ENCODE measurements around the gene CHRDL2. TPM values are rescaled to one million over a fixed set of nuclear protein-coding genes. Genes with fewer than 3 reads are reported as not detected.
A peak's percentile ranks its signal among the peaks of the same experiment; 100 is the strongest.

Gene CHRDL2
- total RNA-seq (2021): 7.7 and 11.6 TPM in 2 replicates
- Bru-seq, nascent RNA: percentile 15 among the genes with signal in this experiment
- percentile 11 among the genes with signal in this experiment for BruChase-seq, experiment 1, labeled RNA remaining after a 2-hour chase
- BruChase-seq, experiment 2, labeled RNA remaining after a 6-hour chase: percentile 10 among the genes with signal in this experiment
- long read RNA-seq: 0 reads

GRCh38 chr11:74731301-74732094 is at the start of gene CHRDL2:
Gene CHRDL2, minus strand, starts transcription at chr11:74731426. Its CDS starts 538 bp downstream, at chr11:74730888.
- intact Hi-C loops (cut with micrococcal nuclease; ENCODE audit: unreplicated experiment): no loop called here
- peak; percentile 40 for DNase-seq (ENCODE audit: low spot score)
- Histone ChIP-seq H3K27me3 (replicated peaks; ENCODE audit: insufficient read depth, low read depth, low read length, poor library complexity) (peaks cover 74% of the 10 kb centered on the region), H3K4me1 (ENCODE audit: insufficient read depth, low read length, poor library complexity, severe bottlenecking) (no peaks in the 10 kb centered on the region), H3K4me3 (ENCODE audit: low read depth, low read length, poor library complexity, severe bottlenecking) (no peak within 1 kb of the TSS), H3K27ac (ENCODE audit: low read depth, low read length, poor library complexity, severe bottlenecking) (no peak within 1 kb of the TSS), H3K36me3 (ENCODE audit: insufficient read depth, low read length, poor library complexity, severe bottlenecking) (no peaks in the 10 kb centered on the region), H3K9me3 (ENCODE audit: low read depth, low read length, poor library complexity, severe bottlenecking) (no peaks in the 10 kb centered on the region)
- ChIA-PET POLR2A (ENCODE audit: low non-redundant PET) (no interaction called here), CTCF (no interaction called here)
- TF ChIP-seq EZH2 (IDR thresholded peaks at IDR 0.05; ENCODE audit: borderline replicate concordance, low read depth, low read length, poor library complexity, severe bottlenecking) (no peak), CTCF (conservative IDR thresholded peaks at IDR 0.05; ENCODE audit: low read depth, low read length) (no peak)
- no TSS peak for BruUV-seq (replicated peaks)

- TF ChIP-seq EZH2 (IDR thresholded peaks at IDR 0.05; ENCODE audit: borderline replicate concordance, low read depth, low read length, poor library complexity, severe bottlenecking) (no peak), CTCF (conservative IDR thresholded peaks at IDR 0.05; ENCODE audit: low read depth, low read length) (no peak)
- intact Hi-C loops (cut with micrococcal nuclease; ENCODE audit: unreplicated experiment): no loop called here
- Histone ChIP-seq H3K4me3 (ENCODE audit: low read depth, low read length, poor library complexity, severe bottlenecking) (no peak overlapping the region), H3K36me3 (ENCODE audit: insufficient read depth, low read length, poor library complexity, severe bottlenecking) (no peaks in the 10 kb centered on the region), H3K9me3 (ENCODE audit: low read depth, low read length, poor library complexity, severe bottlenecking) (no peaks in the 10 kb centered on the region), H3K27me3 (replicated peaks; ENCODE audit: insufficient read depth, low read depth, low read length, poor library complexity) (no peaks in the 10 kb centered on the region), H3K4me1 (ENCODE audit: insufficient read depth, low read length, poor library complexity, severe bottlenecking) (no peaks in the 10 kb centered on the region), H3K27ac (ENCODE audit: low read depth, low read length, poor library complexity, severe bottlenecking) (no peak overlapping the region)
- no TSS peak for BruUV-seq (replicated peaks)
- no peak for DNase-seq (ENCODE audit: low spot score)
- ChIA-PET POLR2A (ENCODE audit: low non-redundant PET) (no interaction called here), CTCF (interaction anchor here (1.5 kb wide), 1 partner anchor 78 kb away, joined by 3 read pairs; no protein-coding TSS in a partner anchor)
These were observed 49.2 kb upstream of the CHRDL2 start for GRCh38 chr11:74780248-74781005.

GRCh38 chr11:74778581-74778980 is 47.4 kb upstream of the CHRDL2 start:
- no peak overlapping the region for H3K4me3 ChIP-seq (ENCODE audit: low read depth, low read length, poor library complexity, severe bottlenecking)
- no peaks in the 10 kb centered on the region for H3K27me3 ChIP-seq (replicated peaks; ENCODE audit: insufficient read depth, low read depth, low read length, poor library complexity)
- H3K9me3 ChIP-seq (ENCODE audit: low read depth, low read length, poor library complexity, severe bottlenecking): no peaks in the 10 kb centered on the region
- ChIA-PET CTCF (no interaction called here), POLR2A (ENCODE audit: low non-redundant PET) (no interaction called here)
- no peaks in the 10 kb centered on the region for H3K36me3 ChIP-seq (ENCODE audit: insufficient read depth, low read length, poor library complexity, severe bottlenecking)
- no TSS peak for BruUV-seq (replicated peaks)
- intact Hi-C loops (cut with micrococcal nuclease; ENCODE audit: unreplicated experiment): no loop called here
- no peaks in the 10 kb centered on the region for H3K4me1 ChIP-seq (ENCODE audit: insufficient read depth, low read length, poor library complexity, severe bottlenecking)
- no peak for DNase-seq (ENCODE audit: low spot score)
- no peak for TF ChIP-seq CTCF (conservative IDR thresholded peaks at IDR 0.05; ENCODE audit: low read depth, low read length)
- TF ChIP-seq EZH2 (IDR thresholded peaks at IDR 0.05; ENCODE audit: borderline replicate concordance, low read depth, low read length, poor library complexity, severe bottlenecking): no peak
- H3K27ac ChIP-seq (ENCODE audit: low read depth, low read length, poor library complexity, severe bottlenecking): no peak overlapping the region

Data from A673 (cell line).